Prostate gland (tissue), 2 donors: ENCODE data around the gene BARHL2.

ENCODE experiments used
- POLR2A ChIP-seq: fragments of 450-650 bp; IDR thresholded peaks from one replicate; pipeline ENCODE4 v1.6.1; 2016; ENCODE audit warnings: antibody characterized with exemption, mild to moderate bottlenecking
- POLR2AphosphoS5 ChIP-seq: sonication (generic); formaldehyde crosslinking; IDR thresholded peaks from one replicate; pipeline ENCODE4 v1.6.1; 2017; ENCODE audit warnings: antibody characterized with exemption
- TF ChIP-seq, protein P1 (sequence below), 4 experiments: fragments of 200-600 bp in 2 of 4; fragments of 450-650 bp in 2 of 4; sonication (generic) in 2 of 4; IDR thresholded peaks; 1 replicate in 3 of 4; 2 replicates in 1 of 4; pipeline ENCODE4 v1.5.1; 2016 to 2019; ENCODE audit warnings: antibody characterized with exemption in 4 of 4, mild to moderate bottlenecking in 2 of 4, moderate library complexity in 2 of 4

DNA sequence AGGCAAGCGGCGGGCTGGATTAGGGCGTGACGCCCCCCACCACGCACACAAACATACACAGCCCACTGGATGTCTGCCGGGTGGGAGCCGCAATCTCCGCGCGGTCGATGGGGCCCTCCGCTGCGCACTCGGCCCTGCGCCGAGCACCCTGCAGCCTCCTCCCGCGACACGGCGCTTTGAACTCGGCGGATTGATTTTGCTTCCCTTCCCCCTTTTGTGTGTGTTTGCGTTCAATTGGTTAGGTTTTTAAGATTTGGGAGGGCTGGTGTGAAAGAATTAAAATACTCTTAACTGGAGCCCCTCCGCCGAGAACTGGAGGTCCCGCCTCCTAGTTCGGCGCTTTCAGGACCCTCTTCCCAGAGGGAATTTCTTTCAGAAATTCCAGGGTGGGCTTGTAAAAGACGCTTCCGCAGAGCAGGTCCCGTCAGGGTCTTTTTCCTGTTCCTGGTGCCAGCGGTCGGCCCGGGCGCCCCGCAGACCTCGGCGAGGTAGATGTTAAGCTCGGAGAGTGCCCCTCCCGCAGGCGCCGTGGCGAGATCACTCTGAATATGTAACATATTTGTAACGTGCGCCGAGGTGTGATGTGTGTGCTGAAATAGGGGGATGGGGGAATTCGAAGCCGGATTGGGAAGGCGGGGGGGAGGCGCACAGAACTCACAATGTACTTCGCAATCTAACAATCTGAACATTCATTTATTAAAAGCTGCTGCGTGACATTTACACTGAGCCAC, 8.0 kb upstream of the BARHL2 start:
- TF ChIP-seq, protein P1, sequence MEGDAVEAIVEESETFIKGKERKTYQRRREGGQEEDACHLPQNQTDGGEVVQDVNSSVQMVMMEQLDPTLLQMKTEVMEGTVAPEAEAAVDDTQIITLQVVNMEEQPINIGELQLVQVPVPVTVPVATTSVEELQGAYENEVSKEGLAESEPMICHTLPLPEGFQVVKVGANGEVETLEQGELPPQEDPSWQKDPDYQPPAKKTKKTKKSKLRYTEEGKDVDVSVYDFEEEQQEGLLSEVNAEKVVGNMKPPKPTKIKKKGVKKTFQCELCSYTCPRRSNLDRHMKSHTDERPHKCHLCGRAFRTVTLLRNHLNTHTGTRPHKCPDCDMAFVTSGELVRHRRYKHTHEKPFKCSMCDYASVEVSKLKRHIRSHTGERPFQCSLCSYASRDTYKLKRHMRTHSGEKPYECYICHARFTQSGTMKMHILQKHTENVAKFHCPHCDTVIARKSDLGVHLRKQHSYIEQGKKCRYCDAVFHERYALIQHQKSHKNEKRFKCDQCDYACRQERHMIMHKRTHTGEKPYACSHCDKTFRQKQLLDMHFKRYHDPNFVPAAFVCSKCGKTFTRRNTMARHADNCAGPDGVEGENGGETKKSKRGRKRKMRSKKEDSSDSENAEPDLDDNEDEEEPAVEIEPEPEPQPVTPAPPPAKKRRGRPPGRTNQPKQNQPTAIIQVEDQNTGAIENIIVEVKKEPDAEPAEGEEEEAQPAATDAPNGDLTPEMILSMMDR (IDR thresholded peaks at IDR 0.05) = no peak
- no peak for TF ChIP-seq POLR2AphosphoS5
- TF ChIP-seq POLR2A = no peak
